Prostate gland (tissue), 2 donors: Measurements from ENCODE around the gene MARS1.

Experiments
- CTCF ChIP-seq, 4 experiments: fragments of 200-600 bp in 2 of 4; fragments of 450-650 bp in 2 of 4; sonication (generic) in 2 of 4; IDR thresholded peaks; 1 replicate in 3 of 4; 2 replicates in 1 of 4; pipeline ENCODE4 v1.5.1; 2016 to 2019; ENCODE audit warnings: antibody characterized with exemption in 4 of 4, mild to moderate bottlenecking in 2 of 4, moderate library complexity in 2 of 4
- POLR2AphosphoS5 ChIP-seq: sonication (generic); formaldehyde crosslinking; IDR thresholded peaks from one replicate; pipeline ENCODE4 v1.6.1; 2017; ENCODE audit warnings: antibody characterized with exemption

- TF ChIP-seq CTCF (IDR thresholded peaks at IDR 0.05) (peak; percentile 73 to 94 (median 90)), POLR2AphosphoS5 (peak; percentile 58)
Measured at GRCh38 chr12:57452937-57453509, 34.8 kb upstream of the MARS1 start.
